Neural crest cell (in vitro differentiated cells): Measurements from ENCODE around the gene BCL3. TPM values are rescaled to one million over a fixed set of nuclear protein-coding genes. Genes with fewer than 3 reads are reported as not detected.

ENCODE experiments used
- DNase-seq: peaks from one replicate; pipeline ENCODE4 v3.0.0; 2021; ENCODE audit warnings: low read depth, mixed read lengths, low spot score
- H3K27ac Mint-ChIP-seq: one replicate; pipeline ENCODE4 v1.8.0; 2021; ENCODE audit warnings: mild to moderate bottlenecking, mixed read lengths; ENCODE audit not compliant: unreplicated experiment
- H3K27me3 Mint-ChIP-seq: 2 replicates; pipeline ENCODE4 v1.8.0; 2021; ENCODE audit warnings: low read depth, mild to moderate bottlenecking, mixed read lengths
- H3K36me3 Mint-ChIP-seq: 2 replicates; pipeline ENCODE4 v1.8.0; 2021; ENCODE audit warnings: low read depth, mild to moderate bottlenecking, mixed read lengths
- H3K4me1 Mint-ChIP-seq: 2 replicates; pipeline ENCODE4 v1.8.0; 2021; ENCODE audit warnings: mixed read lengths
- H3K4me3 Mint-ChIP-seq: one replicate; pipeline ENCODE4 v1.8.0; 2021; ENCODE audit warnings: mild to moderate bottlenecking, mixed read lengths
- H3K9me3 Mint-ChIP-seq: 2 replicates; pipeline ENCODE4 v1.8.0; 2021; ENCODE audit warnings: mixed read lengths
- total RNA-seq: library from RNA; stranded (reverse); gene quantifications from 2 replicates; pipeline ENCODE4 v1.2.1, GENCODE V29; 2021
- TF ChIP-seq, protein P1 (sequence below): fragments of 200-600 bp; sonication (generic); conservative IDR thresholded peaks from 2 replicates; pipeline ENCODE4 v1.5.0; 2021; ENCODE audit warnings: antibody characterized with exemption, mild to moderate bottlenecking

Gene BCL3
- total RNA-seq, 1 donor from 2014 or later: 2.2 TPM

GRCh38 chr19:44785993-44786392 lies 37.5 kb downstream of the BCL3 start:
- no peak overlapping the region for H3K27ac Mint-ChIP-seq
- H3K36me3 Mint-ChIP-seq: no peaks in the 10 kb centered on the region
- H3K9me3 Mint-ChIP-seq: no peaks in the 10 kb centered on the region
- H3K4me1 Mint-ChIP-seq: peaks cover 6% of the 10 kb centered on the region
- peaks cover 6% of the 10 kb centered on the region for H3K27me3 Mint-ChIP-seq
- no peak for DNase-seq
- no peak overlapping the region for H3K4me3 Mint-ChIP-seq
- TF ChIP-seq, protein P1, sequence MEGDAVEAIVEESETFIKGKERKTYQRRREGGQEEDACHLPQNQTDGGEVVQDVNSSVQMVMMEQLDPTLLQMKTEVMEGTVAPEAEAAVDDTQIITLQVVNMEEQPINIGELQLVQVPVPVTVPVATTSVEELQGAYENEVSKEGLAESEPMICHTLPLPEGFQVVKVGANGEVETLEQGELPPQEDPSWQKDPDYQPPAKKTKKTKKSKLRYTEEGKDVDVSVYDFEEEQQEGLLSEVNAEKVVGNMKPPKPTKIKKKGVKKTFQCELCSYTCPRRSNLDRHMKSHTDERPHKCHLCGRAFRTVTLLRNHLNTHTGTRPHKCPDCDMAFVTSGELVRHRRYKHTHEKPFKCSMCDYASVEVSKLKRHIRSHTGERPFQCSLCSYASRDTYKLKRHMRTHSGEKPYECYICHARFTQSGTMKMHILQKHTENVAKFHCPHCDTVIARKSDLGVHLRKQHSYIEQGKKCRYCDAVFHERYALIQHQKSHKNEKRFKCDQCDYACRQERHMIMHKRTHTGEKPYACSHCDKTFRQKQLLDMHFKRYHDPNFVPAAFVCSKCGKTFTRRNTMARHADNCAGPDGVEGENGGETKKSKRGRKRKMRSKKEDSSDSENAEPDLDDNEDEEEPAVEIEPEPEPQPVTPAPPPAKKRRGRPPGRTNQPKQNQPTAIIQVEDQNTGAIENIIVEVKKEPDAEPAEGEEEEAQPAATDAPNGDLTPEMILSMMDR: no peak

GRCh38 chr19:44788971-44789370 lies 40.5 kb downstream of the BCL3 start:
- Mint-ChIP-seq H3K36me3 (no peaks in the 10 kb centered on the region), H3K9me3 (no peaks in the 10 kb centered on the region), H3K27ac (no peak overlapping the region), H3K27me3 (peaks cover 6% of the 10 kb centered on the region), H3K4me1 (peaks cover 6% of the 10 kb centered on the region), H3K4me3 (no peak overlapping the region)
- TF ChIP-seq, protein P1: no peak
- DNase-seq: no peak

DNA sequence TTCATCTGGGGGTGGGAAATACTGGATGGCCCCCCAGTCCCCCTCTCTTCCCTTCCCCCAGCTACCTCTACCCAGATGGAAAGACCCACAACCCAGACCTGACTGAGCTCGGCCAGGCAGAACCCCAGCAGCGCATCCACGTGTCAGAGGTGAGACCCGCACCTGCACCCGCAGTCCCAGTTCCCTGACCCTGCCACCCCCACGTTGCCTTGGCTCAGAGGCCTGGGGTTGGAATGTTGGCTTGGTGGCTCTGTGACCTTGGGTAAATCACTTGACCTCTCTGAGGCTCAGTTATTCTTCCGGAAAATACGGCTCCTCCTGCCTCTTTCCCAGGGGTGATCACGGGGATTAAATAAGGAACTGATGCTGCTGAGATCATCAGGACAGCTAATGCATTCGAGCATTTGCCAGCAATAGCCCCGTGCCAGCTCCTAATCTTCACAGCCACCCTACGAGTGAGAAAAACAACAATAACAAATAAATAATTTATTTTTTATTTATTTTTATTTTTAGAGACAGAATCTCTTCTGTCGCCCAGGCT lies 41.5 kb downstream of the BCL3 start:
- peak overlapping the region; percentile 19 for H3K27ac Mint-ChIP-seq
- TF ChIP-seq, protein P1: no peak
- H3K9me3 Mint-ChIP-seq: no peaks in the 10 kb centered on the region
- no peaks in the 10 kb centered on the region for H3K27me3 Mint-ChIP-seq
- DNase-seq: no peak
- no peaks in the 10 kb centered on the region for H3K36me3 Mint-ChIP-seq
- no peak overlapping the region for H3K4me3 Mint-ChIP-seq
- H3K4me1 Mint-ChIP-seq: no peaks in the 10 kb centered on the region

DNA sequence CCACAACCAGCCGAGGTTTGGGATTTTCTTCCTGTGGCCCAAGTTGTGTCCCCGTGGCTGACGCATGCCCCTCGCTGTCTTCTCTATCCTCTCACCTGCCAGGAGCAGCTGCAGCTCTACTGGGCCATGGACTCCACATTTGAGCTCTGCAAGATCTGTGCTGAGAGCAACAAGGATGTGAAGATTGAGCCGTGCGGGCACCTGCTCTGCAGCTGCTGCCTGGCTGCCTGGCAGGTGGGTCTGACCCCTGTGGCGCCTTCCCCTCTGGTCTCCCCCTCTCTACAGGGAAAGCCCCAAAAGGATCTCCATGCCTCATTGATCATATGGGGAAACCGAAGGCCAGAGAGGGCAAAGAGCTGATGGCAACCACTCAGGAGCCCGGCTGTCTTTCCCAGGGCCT lies 43.8 kb downstream of the BCL3 start:
- Mint-ChIP-seq H3K4me1 (peaks cover 8% of the 10 kb centered on the region), H3K36me3 (no peaks in the 10 kb centered on the region), H3K4me3 (no peak overlapping the region), H3K27me3 (no peaks in the 10 kb centered on the region), H3K27ac (no peak overlapping the region), H3K9me3 (no peaks in the 10 kb centered on the region)
- TF ChIP-seq, protein P1: no peak
- no peak for DNase-seq

- H3K27ac Mint-ChIP-seq: no peak overlapping the region
- DNase-seq: no peak
- no peaks in the 10 kb centered on the region for H3K36me3 Mint-ChIP-seq
- H3K4me1 Mint-ChIP-seq: peaks cover 8% of the 10 kb centered on the region
- TF ChIP-seq, protein P1: no peak
- no peaks in the 10 kb centered on the region for H3K9me3 Mint-ChIP-seq
- no peak overlapping the region for H3K4me3 Mint-ChIP-seq
- H3K27me3 Mint-ChIP-seq: no peaks in the 10 kb centered on the region
Observed at GRCh38 chr19:44794610-44795009, 46.1 kb downstream of the BCL3 start.
